Endothelial cell of umbilical vein (primary cell): ENCODE data around the gene HEATR5A. TPM values are rescaled to one million over a fixed set of nuclear protein-coding genes. Genes with fewer than 3 reads are reported as not detected.

Experiments used
- BruUV-seq: library from RNA; stranded (reverse); fragments of 400-500 nt; replicated peaks from 2 replicates; lab custom pipeline; 2021; lab: Mats Ljungman, UMichigan
- CTCF ChIA-PET: fragments of 300-600, 350-600 bp; sonication (Branson Sonifier 250); formaldehyde crosslinking; loops from one replicate; lab custom pipeline; 2021; ENCODE audit warnings: antibody characterized with exemption, inconsistent platforms; lab: Charles Lee
- POLR2A ChIA-PET: fragments of 300-600, 350-600 bp; sonication (Branson Sonifier 250); formaldehyde crosslinking; loops from one replicate; lab custom pipeline; 2021; ENCODE audit warnings: antibody characterized with exemption, inconsistent platforms; lab: Charles Lee
- DNase-seq: peaks from one replicate; pipeline ENCODE4 v3.0.0-alpha.2; 2011; ENCODE audit warnings: low read depth, low spot score
- FAIRE-seq: peaks from 2 replicates; lab custom pipeline; 2011; peaks lifted over from hg19 to GRCh38; lab: Jason Lieb, UNC
- H2AFZ ChIP-seq: 2 replicates; pipeline ENCODE4 v1.6.0; 2012; ENCODE audit warnings: low read depth, low read length, control low read depth, inconsistent platforms
- H3K27ac ChIP-seq: 2 replicates; pipeline ENCODE4 v1.5.1; 2011; ENCODE audit warnings: low read depth, mild to moderate bottlenecking, control low read depth, low read length, moderate library complexity; ENCODE audit not compliant: insufficient read depth
- H3K27me3 ChIP-seq, 2 experiments: 2 replicates each; pipeline versions ENCODE4 v1.6.0 to v1.6.1; 2011; ENCODE audit warnings: low read length in 2 of 2, mixed read lengths in 1 of 2; ENCODE audit not compliant: control insufficient read depth in 2 of 2, insufficient read depth in 2 of 2
- H3K36me3 ChIP-seq, 2 experiments: 2 replicates in 1 of 2; 3 replicates in 1 of 2; pipeline ENCODE4 v1.5.1; 2011; ENCODE audit warnings: low read length in 2 of 2, mild to moderate bottlenecking in 1 of 2, moderate library complexity in 1 of 2; ENCODE audit not compliant: control insufficient read depth in 2 of 2, insufficient read depth in 2 of 2; ENCODE audit errors: extremely low read depth in 1 of 2
- H3K4me1 ChIP-seq: 3 replicates; pipeline ENCODE4 v1.5.1; 2011; ENCODE audit warnings: mild to moderate bottlenecking, low read length; ENCODE audit not compliant: control insufficient read depth, insufficient read depth; ENCODE audit errors: extremely low read depth
- H3K4me2 ChIP-seq: 2 replicates; pipeline ENCODE4 v1.6.1; 2011; ENCODE audit warnings: low read length, control low read depth, mixed read lengths; ENCODE audit not compliant: insufficient read depth
- H3K4me3 ChIP-seq, 3 experiments: fragments of 200-600 bp in 1 of 3; sonication (generic), shearing (Covaris generic) in 1 of 3; replicated peaks in 1 of 3; 2 replicates each; pipeline ENCODE4 v1.5.1; 2011 to 2016; ENCODE audit warnings: control low read depth in 3 of 3, low read length in 3 of 3, mild to moderate bottlenecking in 2 of 3, inconsistent platforms in 1 of 3, low read depth in 1 of 3, moderate library complexity in 1 of 3; ENCODE audit not compliant: insufficient read depth in 1 of 3
- H3K79me2 ChIP-seq: 2 replicates; pipeline ENCODE4 v1.6.0; 2012; ENCODE audit warnings: low read length, inconsistent platforms; ENCODE audit not compliant: control insufficient read depth, insufficient read depth
- H3K9ac ChIP-seq: replicated peaks from 2 replicates; pipeline ENCODE3; 2011; ENCODE audit warnings: low read length, control low read depth; ENCODE audit not compliant: insufficient read depth; ENCODE audit errors: extremely low read depth
- H3K9me1 ChIP-seq: replicated peaks from 3 replicates; pipeline ENCODE4 v1.6.0; 2011; ENCODE audit warnings: mild to moderate bottlenecking, low read length; ENCODE audit not compliant: control insufficient read depth, insufficient read depth; ENCODE audit errors: extremely low read depth
- H3K9me3 ChIP-seq: replicated peaks from 2 replicates; pipeline ENCODE4 v1.5.1; 2012; ENCODE audit warnings: low read length, inconsistent platforms; ENCODE audit not compliant: control insufficient read depth, insufficient read depth
- H4K20me1 ChIP-seq: replicated peaks from 2 replicates; pipeline ENCODE3; 2011; ENCODE audit warnings: mild to moderate bottlenecking, low read length; ENCODE audit not compliant: control insufficient read depth, insufficient read depth; ENCODE audit errors: extremely low read depth
- CTCF ChIP-seq, 2 donors: IDR thresholded peaks; 1 replicate in 1 of 2; 2 replicates in 1 of 2; pipeline ENCODE4 v1.5.1; 2011; ENCODE audit warnings: low read length in 2 of 2, mild to moderate bottlenecking in 2 of 2, moderate library complexity in 2 of 2, control low read depth in 1 of 2, inconsistent platforms in 1 of 2, low read depth in 1 of 2; ENCODE audit not compliant: insufficient read depth in 1 of 2; ENCODE audit errors: extremely low read depth in 1 of 2
- EZH2 ChIP-seq: IDR thresholded peaks from 2 replicates; pipeline ENCODE4 v1.6.1; 2012; ENCODE audit warnings: borderline replicate concordance, low read depth, mild to moderate bottlenecking, moderate library complexity, low read length, inconsistent platforms; ENCODE audit not compliant: severe bottlenecking
- FOS ChIP-seq: IDR thresholded peaks from 2 replicates; pipeline ENCODE4 v1.6.1; 2011; ENCODE audit warnings: mild to moderate bottlenecking, low read length, moderate library complexity, borderline replicate concordance; ENCODE audit not compliant: insufficient read depth
- GATA2 ChIP-seq: IDR thresholded peaks from 2 replicates; pipeline ENCODE4 v1.7.0; 2011; ENCODE audit warnings: low read depth, mild to moderate bottlenecking, moderate library complexity, mixed read lengths, low read length; ENCODE audit not compliant: insufficient read length, insufficient read depth
- JUN ChIP-seq: IDR thresholded peaks from 2 replicates; pipeline ENCODE4 v1.6.1; 2011; ENCODE audit warnings: borderline replicate concordance, low read depth; ENCODE audit not compliant: insufficient read length, insufficient read depth
- MAX ChIP-seq: IDR thresholded peaks from 2 replicates; pipeline ENCODE4 v1.6.1; 2011; ENCODE audit not compliant: insufficient read depth, insufficient read length
- MYC ChIP-seq: IDR thresholded peaks from one replicate; pipeline ENCODE4 v1.6.1; 2011; ENCODE audit warnings: mild to moderate bottlenecking, low read depth, low read length
- POLR2A ChIP-seq: IDR thresholded peaks from 2 replicates; pipeline ENCODE4 v1.6.1; 2012; ENCODE audit warnings: low read depth, mild to moderate bottlenecking, control low read depth, low read length
- POLR2AphosphoS5 ChIP-seq: IDR thresholded peaks from 2 replicates; pipeline ENCODE4 v1.6.1; 2012; ENCODE audit warnings: low read depth, mild to moderate bottlenecking, control low read depth, low read length, moderate library complexity; ENCODE audit not compliant: insufficient read depth
- dilution Hi-C: fragments of 300-500 bp; cut with MboI; formaldehyde crosslinking; loops from one replicate; pipeline ENCODE4 v1.15.0; 2019; ENCODE audit warnings: low sequenced_read_pairs; ENCODE audit not compliant: extremely low pct_ligation_motif_present
- intact Hi-C: fragments of 100-400 bp; cut with micrococcal nuclease; formaldehyde crosslinking; loops from one replicate; pipeline ENCODE4 v1.10.0; 2022
- polyA plus RNA-seq, 4 experiments: library from polyadenylated mRNA; depleted of rRNA in 3 of 4; stranded (reverse) in 3 of 4; unstranded in 1 of 4; fragments of >200 nt; gene quantifications; 2 replicates each; pipeline versions ENCODE4 v1.2.1 to v1.2.3, GENCODE V29; 2011 to 2012; ENCODE audit warnings: missing spikeins in 1 of 4
- total RNA-seq: library from RNA; stranded (reverse); gene quantifications from 2 replicates; pipeline ENCODE4 v1.2.3, GENCODE V29; 2021

Gene HEATR5A
- total and polyA plus RNA-seq, 2 donors (not counting 3 experiments of a cell fraction or from before 2014, with no cell fraction given), result 12.6 to 45.3 TPM

- Histone ChIP-seq H3K27ac (no peak overlapping the region), H3K36me3 (peaks cover 3 to 8% of the 10 kb centered on the region in 2 experiments), H3K9ac (no peak overlapping the region), H3K4me1 (peaks cover 35% of the 10 kb centered on the region), H3K27me3 (no peaks in the 10 kb centered on the region), H3K79me2 (no peaks in the 10 kb centered on the region), H2AFZ (no peak overlapping the region), H3K4me2 (no peak overlapping the region), H3K4me3 (no peak overlapping the region), H3K9me1 (no peaks in the 10 kb centered on the region), H3K9me3 (no peaks in the 10 kb centered on the region), H4K20me1 (no peaks in the 10 kb centered on the region)
- no peak for DNase-seq
- peak; percentile 28 for FAIRE-seq
- CTCF ChIA-PET, result interaction anchor here (0.8 to 3.1 kb wide), 5 partner anchors 9 to 90 kb away, joined by 3 to 17 read pairs (median 3); partner anchors contain the start of gene HECTD1
- no TSS peak for BruUV-seq
- dilution Hi-C loops, result no loop called here
- TF ChIP-seq FOS (peak; percentile 73), MYC (no peak), JUN (no peak)
- POLR2A ChIA-PET, result interaction anchor here (0.9 kb wide), 1 partner anchor 90 kb away, joined by 3 read pairs; no protein-coding TSS in a partner anchor
- intact Hi-C loops, result no loop called here
These were observed 122.5 kb downstream of the HEATR5A start for GRCh38 chr14:31297701-31298344.

- Histone ChIP-seq H3K4me1 (peaks cover 41% of the 10 kb centered on the region), H3K4me3 (no peak overlapping the region), H3K27ac (no peak overlapping the region), H4K20me1 (no peaks in the 10 kb centered on the region), H3K79me2 (no peaks in the 10 kb centered on the region), H3K4me2 (no peak overlapping the region), H3K36me3 (peaks cover 3 to 8% of the 10 kb centered on the region in 2 experiments), H3K9me3 (no peaks in the 10 kb centered on the region), H3K9me1 (no peaks in the 10 kb centered on the region), H3K27me3 (no peaks in the 10 kb centered on the region), H2AFZ (no peak overlapping the region), H3K9ac (no peak overlapping the region)
- dilution Hi-C loops, result no loop called here
- ChIA-PET CTCF (interaction anchor here (3.1 kb wide), 1 partner anchor 89 kb away, joined by 17 read pairs; the partner anchor contains the start of gene HECTD1), POLR2A (no interaction called here)
- no peak for FAIRE-seq
- BruUV-seq, result no TSS peak
- intact Hi-C loops, result no loop called here
- TF ChIP-seq GATA2 (no peak), MAX (no peak), MYC (no peak), POLR2A (no peak), EZH2 (no peak), CTCF (IDR thresholded peaks at IDR 0.05; ENCODE audit: extremely low read depth in 1 of 2, insufficient read depth in 1 of 2, low read depth in 1 of 2, low read length in 2 of 2) (no peak), POLR2AphosphoS5 (no peak), JUN (no peak), FOS (no peak)
- no peak for DNase-seq
These were observed 123.2 kb downstream of the HEATR5A start for GRCh38 chr14:31297112-31297511.
